ENCODE data around the gene FAM120A. TPM values are rescaled to one million over a fixed set of nuclear protein-coding genes. Genes with fewer than 3 reads are reported as not detected.

Gene FAM120A
- total RNA-seq, 1 experiment from 2014 or later = 70.5 TPM

DNA sequence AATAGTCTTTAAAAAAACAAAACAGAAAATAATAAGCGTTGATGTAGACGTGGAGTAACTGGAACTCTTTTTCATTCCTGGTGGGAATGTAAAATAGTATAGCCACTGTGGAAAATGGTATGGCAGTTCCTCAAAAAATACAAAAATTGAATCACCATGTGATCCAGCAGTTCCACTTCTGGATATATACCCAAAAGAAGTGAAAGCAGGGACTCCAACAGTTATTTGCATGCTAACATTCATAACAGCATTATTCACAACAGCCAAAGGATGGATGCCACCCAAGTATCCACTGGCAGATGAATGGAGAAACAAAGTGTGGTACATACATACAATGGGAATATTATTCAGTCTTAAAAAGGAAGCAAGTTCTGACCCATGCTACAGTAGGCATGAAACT lies 120.7 kb downstream of the FAM120A start:
- in situ Hi-C loops (cut with HindIII; ENCODE audit: low pct_unique_long_range_greater_than_20kb, low sequenced_read_pairs) (no loop called here), intact Hi-C loops (cut with micrococcal nuclease; ENCODE audit: unreplicated experiment) (no loop called here)
- ChIA-PET POLR2A (no interaction called here), CTCF (no interaction called here)
- Histone ChIP-seq H3K4me1 (ENCODE audit: control insufficient read depth, insufficient read depth, low read length) (no peaks in the 10 kb centered on the region; the same call in 1 of the 2 replicates), H3K4me3 (ENCODE audit: low read depth in 2 of 2, low read length in 2 of 2) (no peak overlapping the region), H3K36me3 (ENCODE audit: control insufficient read depth, insufficient read depth, low read length) (no peaks in the 10 kb centered on the region; the same call in 1 of the 2 replicates), H3K27me3 (ENCODE audit: control insufficient read depth, insufficient read depth, low read length) (no peaks in the 10 kb centered on the region), H3K9me3 (ENCODE audit: control insufficient read depth, insufficient read depth, low read depth, low read length) (no peaks in the 10 kb centered on the region), H3K27ac (ENCODE audit: low read length) (no peak overlapping the region)
- DNase-seq (ENCODE audit: low read depth, low spot score) (no peak), ATAC-seq (no peak)
- no peak for TF ChIP-seq SIN3A (IDR thresholded peaks at IDR 0.05; ENCODE audit: borderline replicate concordance, insufficient read depth, low read depth, low read length)
- TF ChIP-seq TCF7L2 (IDR thresholded peaks at IDR 0.05; ENCODE audit: low read depth, low read length) = no peak
- TF ChIP-seq, protein P1, sequence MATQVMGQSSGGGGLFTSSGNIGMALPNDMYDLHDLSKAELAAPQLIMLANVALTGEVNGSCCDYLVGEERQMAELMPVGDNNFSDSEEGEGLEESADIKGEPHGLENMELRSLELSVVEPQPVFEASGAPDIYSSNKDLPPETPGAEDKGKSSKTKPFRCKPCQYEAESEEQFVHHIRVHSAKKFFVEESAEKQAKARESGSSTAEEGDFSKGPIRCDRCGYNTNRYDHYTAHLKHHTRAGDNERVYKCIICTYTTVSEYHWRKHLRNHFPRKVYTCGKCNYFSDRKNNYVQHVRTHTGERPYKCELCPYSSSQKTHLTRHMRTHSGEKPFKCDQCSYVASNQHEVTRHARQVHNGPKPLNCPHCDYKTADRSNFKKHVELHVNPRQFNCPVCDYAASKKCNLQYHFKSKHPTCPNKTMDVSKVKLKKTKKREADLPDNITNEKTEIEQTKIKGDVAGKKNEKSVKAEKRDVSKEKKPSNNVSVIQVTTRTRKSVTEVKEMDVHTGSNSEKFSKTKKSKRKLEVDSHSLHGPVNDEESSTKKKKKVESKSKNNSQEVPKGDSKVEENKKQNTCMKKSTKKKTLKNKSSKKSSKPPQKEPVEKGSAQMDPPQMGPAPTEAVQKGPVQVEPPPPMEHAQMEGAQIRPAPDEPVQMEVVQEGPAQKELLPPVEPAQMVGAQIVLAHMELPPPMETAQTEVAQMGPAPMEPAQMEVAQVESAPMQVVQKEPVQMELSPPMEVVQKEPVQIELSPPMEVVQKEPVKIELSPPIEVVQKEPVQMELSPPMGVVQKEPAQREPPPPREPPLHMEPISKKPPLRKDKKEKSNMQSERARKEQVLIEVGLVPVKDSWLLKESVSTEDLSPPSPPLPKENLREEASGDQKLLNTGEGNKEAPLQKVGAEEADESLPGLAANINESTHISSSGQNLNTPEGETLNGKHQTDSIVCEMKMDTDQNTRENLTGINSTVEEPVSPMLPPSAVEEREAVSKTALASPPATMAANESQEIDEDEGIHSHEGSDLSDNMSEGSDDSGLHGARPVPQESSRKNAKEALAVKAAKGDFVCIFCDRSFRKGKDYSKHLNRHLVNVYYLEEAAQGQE (IDR thresholded peaks at IDR 0.05; ENCODE audit: insufficient read depth in 1 of 2, low read depth in 2 of 2, low read length in 1 of 2) = no peak
- no peak for TF ChIP-seq POLR2AphosphoS5 (IDR thresholded peaks at IDR 0.05; ENCODE audit: low read depth, low read length)
- TF ChIP-seq, protein P2, sequence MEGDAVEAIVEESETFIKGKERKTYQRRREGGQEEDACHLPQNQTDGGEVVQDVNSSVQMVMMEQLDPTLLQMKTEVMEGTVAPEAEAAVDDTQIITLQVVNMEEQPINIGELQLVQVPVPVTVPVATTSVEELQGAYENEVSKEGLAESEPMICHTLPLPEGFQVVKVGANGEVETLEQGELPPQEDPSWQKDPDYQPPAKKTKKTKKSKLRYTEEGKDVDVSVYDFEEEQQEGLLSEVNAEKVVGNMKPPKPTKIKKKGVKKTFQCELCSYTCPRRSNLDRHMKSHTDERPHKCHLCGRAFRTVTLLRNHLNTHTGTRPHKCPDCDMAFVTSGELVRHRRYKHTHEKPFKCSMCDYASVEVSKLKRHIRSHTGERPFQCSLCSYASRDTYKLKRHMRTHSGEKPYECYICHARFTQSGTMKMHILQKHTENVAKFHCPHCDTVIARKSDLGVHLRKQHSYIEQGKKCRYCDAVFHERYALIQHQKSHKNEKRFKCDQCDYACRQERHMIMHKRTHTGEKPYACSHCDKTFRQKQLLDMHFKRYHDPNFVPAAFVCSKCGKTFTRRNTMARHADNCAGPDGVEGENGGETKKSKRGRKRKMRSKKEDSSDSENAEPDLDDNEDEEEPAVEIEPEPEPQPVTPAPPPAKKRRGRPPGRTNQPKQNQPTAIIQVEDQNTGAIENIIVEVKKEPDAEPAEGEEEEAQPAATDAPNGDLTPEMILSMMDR (IDR thresholded peaks at IDR 0.05) = no peak
- no TSS peak for BruUV-seq (replicated peaks)

DNA sequence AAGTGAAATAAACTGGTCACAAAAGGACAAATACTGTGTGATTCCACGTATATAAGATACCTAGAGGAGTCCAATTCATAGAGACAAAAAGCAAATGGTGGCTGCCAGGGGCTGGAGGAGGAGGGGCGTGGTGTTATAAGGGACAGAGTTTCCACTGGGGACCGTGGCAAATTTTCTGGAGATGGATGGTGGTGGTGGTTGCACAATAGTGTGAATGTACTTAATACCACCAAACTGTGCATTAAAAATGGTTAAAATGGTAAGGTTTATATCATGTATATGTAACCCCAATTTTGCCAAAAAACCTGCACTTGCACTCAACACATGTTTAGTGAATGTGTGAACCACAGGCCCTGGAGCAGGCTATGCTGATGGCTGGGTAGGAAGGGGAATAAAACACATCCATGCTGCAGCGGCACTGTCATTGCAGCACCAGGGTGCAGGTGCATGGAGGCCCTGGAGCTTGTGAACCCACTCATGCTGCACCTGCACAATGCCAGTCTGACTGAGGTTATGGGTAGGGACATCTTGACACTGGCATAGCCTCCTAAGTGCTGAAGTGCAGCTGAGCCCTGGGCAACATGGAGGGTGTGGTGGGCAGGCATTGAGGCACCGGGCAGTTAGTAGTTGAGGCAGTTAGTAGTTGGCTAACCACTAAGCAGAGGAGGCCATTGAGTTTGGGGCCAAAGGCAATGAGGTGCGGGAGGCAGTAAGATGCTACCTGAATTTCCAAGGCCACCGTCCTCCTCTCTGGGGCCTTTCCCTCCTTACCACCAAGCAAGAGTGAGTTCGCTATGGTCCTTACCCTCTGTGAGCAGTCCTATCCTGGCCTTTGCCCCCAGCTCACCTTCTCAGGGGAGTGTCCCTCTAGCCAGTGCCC lies 121.4 kb downstream of the FAM120A start:
- BruUV-seq (replicated peaks) = no TSS peak
- Histone ChIP-seq H3K27me3 (ENCODE audit: control insufficient read depth, insufficient read depth, low read length) (no peaks in the 10 kb centered on the region), H3K9me3 (ENCODE audit: control insufficient read depth, insufficient read depth, low read depth, low read length) (no peaks in the 10 kb centered on the region), H3K36me3 (ENCODE audit: control insufficient read depth, insufficient read depth, low read length) (no peaks in the 10 kb centered on the region; the same call in 1 of the 2 replicates), H3K4me1 (ENCODE audit: control insufficient read depth, insufficient read depth, low read length) (peaks cover 2% of the 10 kb centered on the region), H3K4me3 (ENCODE audit: low read depth in 2 of 2, low read length in 2 of 2) (no peak overlapping the region), H3K27ac (ENCODE audit: low read length) (no peak overlapping the region)
- ATAC-seq = no peak
- TF ChIP-seq, protein P1 (IDR thresholded peaks at IDR 0.05; ENCODE audit: insufficient read depth in 1 of 2, low read depth in 2 of 2, low read length in 1 of 2) = no peak
- TF ChIP-seq TCF7L2 (IDR thresholded peaks at IDR 0.05; ENCODE audit: low read depth, low read length) (no peak), SIN3A (IDR thresholded peaks at IDR 0.05; ENCODE audit: borderline replicate concordance, insufficient read depth, low read depth, low read length) (no peak), POLR2AphosphoS5 (IDR thresholded peaks at IDR 0.05; ENCODE audit: low read depth, low read length) (no peak)
- TF ChIP-seq, protein P2 (IDR thresholded peaks at IDR 0.05) = no peak
- intact Hi-C loops (cut with micrococcal nuclease; ENCODE audit: unreplicated experiment) (no loop called here), in situ Hi-C loops (cut with HindIII; ENCODE audit: low pct_unique_long_range_greater_than_20kb, low sequenced_read_pairs) (no loop called here)
- DNase-seq (ENCODE audit: low read depth, low spot score) = no peak
- POLR2A ChIA-PET = no interaction called here
- CTCF ChIA-PET = no interaction called here
